NCI-H187 (cell line): ENCODE measurements around the gene COL5A2.

ENCODE experiments used
- DNase-seq, 2 experiments: peaks; one replicate each; lab custom pipeline; 2025; lab: John Stamatoyannopoulos, UW

The COL5A2 gene

GRCh38 chr2:188997263-188997662 is 182.3 kb downstream of the COL5A2 start:
- no peak for DNase-seq

- no peak for DNase-seq
These were observed 186.3 kb downstream of the COL5A2 start for GRCh38 chr2:188993247-188993646.

GRCh38 chr2:188986839-188987238 is 192.7 kb downstream of the COL5A2 start:
- no peak for DNase-seq

GRCh38 chr2:188984680-188985079 is 194.9 kb downstream of the COL5A2 start:
- DNase-seq = no peak

GRCh38 chr2:188984065-188984491 is 195.5 kb downstream of the COL5A2 start:
- DNase-seq = no peak

GRCh38 chr2:188983427-188984064 is 196.0 kb downstream of the COL5A2 start:
- no peak for DNase-seq
